GM19193 (cell line): ENCODE data around the gene PDE9A.

Experiments used
- POLR2A ChIP-seq: IDR thresholded peaks from 4 replicates; pipeline ENCODE4 v1.6.1; 2011; ENCODE audit not compliant: insufficient read depth, insufficient read length; ENCODE audit errors: extremely low read depth

Gene PDE9A

DNA sequence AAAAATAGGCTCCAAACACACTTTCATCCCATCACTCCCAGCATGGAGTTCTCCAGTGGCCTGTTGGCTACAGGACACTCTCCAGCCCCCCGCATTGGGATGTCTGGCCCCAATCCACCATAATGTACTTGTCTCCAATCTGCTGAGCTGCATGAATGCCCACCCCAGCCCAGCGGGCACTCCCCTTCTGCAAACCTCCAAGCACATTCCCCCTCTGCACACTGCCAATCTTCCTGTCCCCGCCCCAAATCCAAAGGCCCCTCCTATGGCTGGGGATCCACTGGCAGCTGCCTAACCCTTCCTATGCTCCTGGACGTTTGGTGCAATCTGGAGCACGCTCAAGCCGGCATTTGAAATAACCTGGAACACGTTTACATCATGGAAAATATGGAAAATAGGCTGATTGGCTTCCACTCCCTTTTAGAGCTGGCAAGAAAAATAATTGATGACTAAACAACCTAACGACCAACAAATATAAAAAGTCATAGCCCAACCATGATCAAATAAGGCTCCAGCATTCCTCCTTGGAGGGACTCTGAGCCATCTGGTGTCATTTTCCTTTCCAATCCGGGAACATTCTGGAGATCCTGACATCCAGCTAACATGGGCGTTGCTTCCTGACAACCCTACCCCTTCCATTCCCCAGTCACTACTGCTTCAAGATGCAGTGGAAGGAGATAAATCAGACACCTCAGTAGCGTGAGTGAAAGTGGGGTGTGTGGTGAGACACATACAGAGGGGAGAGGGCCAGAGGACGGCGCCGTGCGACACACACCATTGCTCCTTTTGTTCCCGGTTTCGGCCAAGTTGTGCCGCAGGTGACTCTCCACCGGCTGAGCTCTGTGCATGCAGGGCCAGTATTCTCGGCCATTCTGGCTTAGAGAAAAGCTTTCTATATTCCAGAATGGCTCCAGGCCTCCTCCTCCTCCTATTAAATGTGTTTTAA lies 41.6 kb downstream of the PDE9A start:
- no peak for TF ChIP-seq POLR2A

DNA sequence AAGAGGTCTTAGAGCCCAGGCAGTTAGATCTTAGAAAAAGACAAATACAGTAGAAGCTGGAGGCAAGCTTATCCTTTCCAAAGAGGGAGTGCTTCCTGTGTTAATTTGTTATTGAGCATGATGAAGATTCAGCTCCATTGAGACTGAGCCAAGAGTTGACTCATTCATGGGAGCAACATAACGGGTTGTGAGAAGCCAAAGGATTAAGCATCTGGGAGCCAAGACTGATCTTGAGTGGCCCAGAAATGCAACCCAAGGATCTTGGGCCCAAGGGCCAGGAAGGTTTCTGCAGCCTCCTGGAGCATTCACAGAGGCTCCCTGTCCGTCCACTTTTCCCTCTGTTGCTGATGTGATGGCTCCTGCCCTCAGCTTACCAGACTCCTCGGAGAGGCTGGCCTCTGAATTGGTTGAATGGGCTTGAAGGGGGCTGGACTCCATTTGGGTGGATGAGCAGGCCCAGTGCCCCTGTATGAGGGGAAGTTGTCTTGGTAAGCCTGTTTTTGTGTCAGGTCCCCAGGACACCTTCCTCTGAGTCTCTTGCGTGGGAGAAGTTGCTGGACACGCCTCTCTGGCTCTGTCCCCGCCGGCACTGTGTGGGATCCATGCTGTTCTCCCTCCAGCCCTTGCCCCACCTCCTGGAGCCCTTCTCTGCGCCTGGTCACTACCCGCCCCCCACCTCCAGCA lies 42.4 kb downstream of the PDE9A start:
- no peak for TF ChIP-seq POLR2A

DNA sequence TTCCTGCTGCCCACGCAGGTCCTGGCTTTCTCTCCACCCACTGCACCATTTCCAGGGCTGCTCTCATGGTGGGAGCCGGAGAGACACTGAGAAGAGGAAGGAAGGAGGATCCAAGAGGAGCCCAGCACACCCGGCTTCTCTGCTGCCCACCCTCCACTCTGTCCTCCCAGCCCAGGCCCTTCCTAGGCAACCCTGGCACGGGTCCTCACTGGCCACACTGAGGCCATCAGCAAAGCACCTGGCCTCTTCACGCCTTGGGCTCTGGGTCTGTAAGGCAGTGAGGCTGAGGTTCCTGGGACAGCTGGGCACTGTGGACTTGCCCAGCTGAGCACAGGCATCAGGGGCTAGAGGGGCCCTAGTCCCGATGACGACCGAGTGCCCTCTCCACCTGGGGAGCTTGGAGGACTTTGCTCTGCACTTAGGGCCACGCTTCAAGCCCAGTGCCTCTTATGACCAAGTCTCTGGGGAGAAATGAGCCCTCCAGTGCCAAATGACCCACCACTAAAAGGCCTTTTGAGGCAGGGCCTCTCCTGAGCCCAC lies 43.1 kb downstream of the PDE9A start:
- no peak for TF ChIP-seq POLR2A

DNA sequence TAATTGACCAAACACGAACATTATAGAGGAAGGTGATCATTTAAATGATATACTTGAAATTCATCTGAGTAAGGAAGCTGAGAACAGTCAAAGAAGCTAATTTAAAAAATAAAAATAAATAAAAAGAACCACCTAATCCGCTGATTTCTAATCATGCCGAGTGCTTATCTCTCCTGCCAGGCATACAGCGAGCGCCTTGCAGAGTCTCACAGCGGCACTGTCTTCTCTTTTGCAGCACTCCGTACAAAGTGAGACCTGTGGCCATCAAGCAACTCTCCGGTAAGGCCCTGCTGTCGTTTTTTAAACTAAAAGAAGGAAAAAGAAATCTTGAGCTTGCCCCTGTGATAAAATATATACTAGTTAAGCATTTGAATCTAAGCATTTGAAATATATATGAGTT lies 45.3 kb downstream of the PDE9A start:
- TF ChIP-seq POLR2A = no peak

DNA sequence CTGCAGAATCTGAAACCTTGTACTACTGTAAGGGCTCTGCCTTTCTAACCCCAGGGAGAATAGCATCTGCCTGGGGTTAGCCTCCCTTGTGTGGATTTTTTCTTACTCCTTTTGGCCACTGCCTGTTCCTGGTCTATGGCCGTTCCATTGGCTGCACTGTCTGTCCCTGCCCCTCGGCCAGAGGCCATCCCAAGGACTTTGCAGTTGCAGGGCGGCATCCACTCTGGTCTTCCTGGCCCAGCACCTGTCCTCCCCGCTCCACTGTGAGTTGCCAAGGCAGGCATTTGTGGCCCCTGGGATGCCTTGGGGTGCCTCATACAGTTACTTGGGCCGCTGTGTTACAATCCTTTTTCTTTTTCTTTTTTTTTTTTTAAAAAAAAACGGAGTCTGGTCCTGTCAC lies 45.8 kb downstream of the PDE9A start:
- no peak for TF ChIP-seq POLR2A

DNA sequence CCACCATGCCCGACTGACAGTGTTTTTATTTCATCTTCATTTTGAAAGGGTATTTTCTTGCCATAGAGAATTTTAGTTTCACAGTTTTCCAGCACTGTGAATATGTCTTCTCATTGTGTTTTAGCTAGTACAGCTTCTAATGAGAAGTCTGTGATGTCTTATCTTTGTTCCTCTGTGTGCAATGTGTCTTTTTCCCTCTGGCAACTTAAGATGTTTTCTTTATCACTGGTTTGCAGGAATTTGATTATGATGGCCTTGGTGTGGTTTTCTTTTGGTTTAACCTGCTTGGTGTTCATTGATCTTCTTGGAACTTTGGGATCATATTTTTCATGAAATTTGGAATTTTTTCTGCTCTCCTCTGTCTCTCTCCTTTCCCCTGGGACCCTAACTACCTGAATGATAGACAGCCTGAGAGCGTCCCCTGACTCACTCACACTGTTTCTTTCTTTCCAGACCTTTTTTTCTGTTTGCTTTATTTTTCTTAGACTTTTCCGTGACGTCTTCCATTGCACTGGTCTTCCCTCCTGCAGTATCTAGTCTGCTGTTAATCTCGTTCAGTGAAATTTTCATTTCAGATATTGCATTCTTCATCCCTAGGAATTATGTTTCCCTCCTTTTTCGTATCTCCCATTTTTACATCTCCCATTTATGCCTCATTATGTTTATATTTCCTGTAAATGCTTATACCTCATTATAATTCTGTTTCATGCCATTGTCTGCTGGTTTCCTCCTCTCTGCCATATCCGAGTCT lies 48.5 kb downstream of the PDE9A start:
- no peak for TF ChIP-seq POLR2A

DNA sequence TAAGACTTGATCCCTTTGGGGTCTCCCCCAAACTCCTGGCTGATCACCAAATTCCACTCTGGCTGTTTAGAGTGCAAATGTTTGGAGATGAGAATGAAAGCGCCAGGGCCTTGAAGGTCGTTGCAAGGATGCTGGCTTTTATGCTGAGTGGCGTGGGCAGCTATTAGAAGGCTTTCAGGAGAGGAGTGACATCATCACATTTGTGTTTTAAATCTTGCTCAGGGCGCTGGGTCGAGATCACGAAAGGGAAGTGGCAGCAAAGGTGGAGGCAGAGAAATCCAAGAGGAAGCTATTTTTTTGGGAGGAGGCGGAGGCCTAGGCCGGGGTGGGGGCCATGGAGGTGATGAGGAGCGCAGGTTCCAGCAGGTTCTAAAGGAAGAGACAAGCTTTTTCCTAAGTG lies 49.3 kb downstream of the PDE9A start:
- no peak for TF ChIP-seq POLR2A

DNA sequence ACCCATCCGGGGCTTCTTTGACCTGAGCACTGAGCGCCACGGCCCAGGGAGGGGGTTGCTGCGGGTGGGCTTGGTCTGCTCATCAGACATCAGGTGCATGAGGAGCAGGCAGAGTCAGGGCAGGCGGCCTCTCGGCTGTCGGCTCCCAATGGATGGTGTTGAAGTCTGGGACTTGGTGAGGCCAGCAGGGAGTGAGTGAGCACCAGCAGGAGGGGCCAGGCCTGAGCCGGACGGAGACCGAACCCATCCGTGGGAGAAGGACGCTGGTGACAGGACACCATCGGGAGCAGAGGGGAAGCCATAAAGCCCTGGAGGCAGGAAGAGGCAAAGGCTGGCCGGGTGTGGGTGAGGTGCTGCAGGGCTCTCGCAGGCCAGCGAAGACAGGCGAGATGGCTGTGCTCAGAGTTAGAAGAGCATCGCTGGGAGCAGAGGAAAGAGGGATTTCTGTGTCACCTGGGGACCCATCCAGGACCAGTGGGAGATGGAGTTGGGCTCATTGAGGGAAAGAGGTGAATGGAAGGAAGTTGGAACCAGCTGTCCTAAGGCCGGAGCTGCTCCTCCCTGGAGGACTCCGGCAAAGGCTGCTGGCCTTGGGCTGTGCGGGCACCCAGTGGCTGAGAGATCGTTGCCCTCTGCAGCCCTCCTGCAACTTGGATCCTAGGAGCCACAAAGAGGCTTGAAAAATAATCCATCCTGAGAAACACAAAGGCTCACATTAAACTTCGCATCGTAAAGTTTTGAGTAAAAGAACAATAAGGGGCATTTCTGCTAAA lies 49.9 kb downstream of the PDE9A start:
- TF ChIP-seq POLR2A = no peak

DNA sequence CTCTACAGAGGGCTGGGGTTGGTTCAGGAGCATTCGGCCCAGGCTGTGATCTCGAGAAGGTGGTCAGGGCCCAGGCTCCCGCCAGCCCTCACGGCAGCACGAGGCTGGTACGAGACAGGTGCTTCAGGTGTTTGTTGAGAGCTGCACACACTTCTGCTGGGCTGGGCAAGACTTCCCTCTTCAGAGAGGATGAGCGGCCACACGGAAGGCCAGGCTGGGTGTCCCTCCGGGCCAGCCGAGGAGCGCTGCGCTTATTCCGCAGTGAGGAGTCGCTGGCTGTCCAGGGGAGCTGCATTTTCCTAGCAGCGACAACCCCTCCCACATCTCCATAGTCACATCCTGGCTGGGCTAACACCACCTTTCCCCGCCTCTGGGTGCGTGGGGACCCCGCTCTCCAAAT lies 50.5 kb downstream of the PDE9A start:
- TF ChIP-seq POLR2A = no peak

DNA sequence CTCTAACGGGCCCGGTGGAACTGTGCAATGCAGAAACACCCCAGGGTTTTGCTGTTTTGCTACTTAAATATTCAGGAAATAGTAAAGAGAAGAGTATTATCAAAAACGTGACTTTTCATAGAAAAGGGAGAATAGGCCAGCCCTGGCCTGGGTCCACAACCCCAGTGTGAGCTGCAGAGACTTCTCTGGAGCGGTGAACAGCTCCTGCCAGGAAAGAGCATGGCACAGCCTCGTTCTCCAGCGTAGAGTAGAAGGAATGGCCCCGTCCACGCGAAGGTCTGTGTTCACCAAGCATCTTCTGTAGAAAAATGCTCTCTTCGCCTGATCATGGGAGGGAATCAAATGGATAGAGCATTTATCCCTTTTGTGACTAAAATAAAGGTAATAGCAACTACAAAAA lies 51.4 kb downstream of the PDE9A start:
- TF ChIP-seq POLR2A = no peak

DNA sequence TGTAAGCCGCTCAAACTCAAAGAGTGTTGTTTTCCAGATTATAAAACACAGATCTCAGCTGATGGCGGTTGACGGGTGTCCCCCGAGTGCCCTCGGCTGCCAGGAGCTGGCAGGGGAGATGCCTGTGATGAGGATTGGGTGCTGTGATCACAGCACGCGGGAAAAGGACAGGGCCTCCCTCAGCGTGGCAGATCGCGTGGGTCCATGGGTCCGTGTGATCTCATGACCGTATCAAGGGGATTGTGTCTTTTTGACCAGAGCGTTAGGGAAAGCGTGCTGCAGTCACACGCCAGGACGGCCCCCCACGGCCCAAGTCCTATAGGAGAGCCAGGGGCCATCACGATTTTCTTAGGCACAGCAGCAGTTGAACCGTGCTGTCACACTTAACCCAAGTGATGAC lies 51.9 kb downstream of the PDE9A start:
- no peak for TF ChIP-seq POLR2A

DNA sequence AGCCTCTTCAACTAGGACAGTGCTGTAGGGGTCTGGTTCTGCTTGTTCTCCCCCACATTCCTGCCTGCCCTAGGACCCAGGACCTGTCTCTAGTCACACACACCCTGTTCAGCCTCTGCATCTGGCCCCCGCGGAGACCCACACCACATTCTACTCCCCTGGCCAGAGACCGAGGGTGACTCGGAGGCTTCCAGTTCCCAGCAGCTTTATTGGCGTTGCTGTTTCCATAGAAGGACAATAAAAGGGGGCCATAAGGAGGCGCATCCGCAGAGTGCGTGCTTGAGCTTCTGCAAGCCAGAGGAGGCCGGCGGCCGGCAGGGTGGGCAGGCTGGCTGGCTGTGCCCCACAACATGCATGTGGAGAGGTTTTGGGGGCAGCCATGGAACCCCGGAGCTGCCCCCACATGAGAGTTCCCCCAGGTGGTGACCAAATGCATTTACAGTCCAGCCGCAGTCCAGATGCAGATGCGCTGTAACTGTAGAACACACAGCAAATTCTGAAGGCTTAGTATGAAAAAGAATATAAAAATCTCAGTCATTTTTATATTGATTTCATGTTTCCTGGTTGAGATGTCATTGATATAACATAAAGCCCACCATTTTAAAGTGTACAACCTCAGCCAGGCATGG lies 52.4 kb downstream of the PDE9A start:
- no peak for TF ChIP-seq POLR2A

DNA sequence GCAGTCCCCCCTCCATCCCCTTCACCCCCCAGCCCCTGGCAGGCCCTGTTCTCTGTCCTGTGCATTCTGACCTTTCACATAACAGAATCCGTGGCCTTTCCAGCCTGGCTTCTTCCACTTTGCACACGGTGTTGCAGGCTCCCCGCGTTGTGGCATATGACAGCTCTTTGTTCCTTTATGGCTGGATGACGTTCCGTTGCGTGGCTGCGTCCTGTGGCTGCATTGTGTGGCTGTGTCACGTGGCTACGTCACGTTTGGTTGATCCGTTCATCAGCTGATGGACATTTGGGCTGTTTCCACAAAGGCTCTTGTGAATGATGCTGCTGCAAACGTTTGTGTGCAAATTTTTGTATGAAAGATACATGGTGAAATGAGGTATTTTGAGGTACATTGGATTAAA lies 53.3 kb downstream of the PDE9A start:
- TF ChIP-seq POLR2A = no peak
